K562 (cell line): ENCODE data around the gene STUB1. TPM values are rescaled to one million over a fixed set of nuclear protein-coding genes. Genes with fewer than 3 reads are reported as not detected.

Experiments
- ARID1B ChIP-seq: fragments of 450-650 bp; IDR thresholded peaks from 2 replicates; pipeline ENCODE4 v1.6.1; 2016; ENCODE audit warnings: antibody characterized with exemption, mild to moderate bottlenecking, inconsistent platforms
- HDGF ChIP-seq: fragments of 450-650 bp; IDR thresholded peaks from 2 replicates; pipeline ENCODE4 v1.6.1; 2016
- MYC ChIP-seq, 2 experiments: fragments of 250-450 bp in 1 of 2; sonication (Bioruptor Pico) in 1 of 2; IDR thresholded peaks; 2 replicates each; pipeline versions ENCODE4 v1.5.1 to v1.6.1; 2012 to 2021; ENCODE audit warnings: low read depth in 2 of 2, borderline replicate concordance in 1 of 2, improper control_type of control experiment in 1 of 2, low read length in 1 of 2, mild to moderate bottlenecking in 1 of 2, moderate library complexity in 1 of 2
- NBN ChIP-seq: fragments of 450-650 bp; IDR thresholded peaks from 2 replicates; pipeline ENCODE4 v1.6.1; 2016; ENCODE audit warnings: low read depth, mild to moderate bottlenecking
- POLR2AphosphoS2 ChIP-seq: IDR thresholded peaks from 2 replicates; pipeline ENCODE4 v1.6.1; 2012; ENCODE audit warnings: low read length, improper control_type of control experiment
- POLR2B ChIP-seq: fragments of 450-650 bp; IDR thresholded peaks from 2 replicates; pipeline ENCODE4 v1.6.1; 2018; ENCODE audit warnings: low read depth; ENCODE audit not compliant: partially characterized antibody
- SMARCC2 ChIP-seq: fragments of 450-650 bp; IDR thresholded peaks from 2 replicates; pipeline ENCODE4 v1.6.1; 2017; ENCODE audit warnings: antibody characterized with exemption, moderate library complexity, mild to moderate bottlenecking, low read depth
- TEAD1 ChIP-seq, 2 experiments: fragments of 450-650 bp in 1 of 2; sonication (generic) in 1 of 2; formaldehyde crosslinking; IDR thresholded peaks; 2 replicates each; pipeline versions ENCODE4 v1.4.0 to v1.8.0; 2020 to 2022; ENCODE audit warnings: mild to moderate bottlenecking in 2 of 2, missing genetic modification reagents in 1 of 2
- ZKSCAN1 ChIP-seq: fragments of 150-350 bp; IDR thresholded peaks from 2 replicates; pipeline ENCODE4 v1.6.1; 2016; ENCODE audit warnings: low read depth, low read length
- ZNF239 ChIP-seq: fragments of 250-450 bp; sonication (Bioruptor Pico); IDR thresholded peaks from 2 replicates; pipeline ENCODE4 v1.4.0; 2020; ENCODE audit warnings: mild to moderate bottlenecking
- polyA plus RNA-seq, 8 experiments: library from polyadenylated mRNA; depleted of rRNA in 4 of 8; stranded (reverse) in 5 of 8; unstranded in 3 of 8; fragments of >200 nt; fragmentation: Nextera tagmentation in 2 of 8; fragmentation: Illumina TruSeq in 1 of 8; extraction: Ambion mirVana in 2 of 8; extraction: Trizol in 1 of 8; gene quantifications; 2 replicates each; pipeline versions ENCODE4 v1.2.1 to v1.2.3, GENCODE V29; 2011 to 2014; ENCODE audit warnings: inconsistent platforms in 1 of 8, missing spikeins in 1 of 8
- total RNA-seq, 7 experiments: library from RNA; depleted of rRNA in 6 of 7; stranded (reverse); fragments of >200 nt in 6 of 7; fragmentation: Illumina TruSeq in 2 of 7; extraction: Trizol in 2 of 7; gene quantifications; 2 replicates each; pipeline versions ENCODE4 v1.2.1 to v1.2.3, GENCODE V29; 2011 to 2021; ENCODE audit warnings: low replicate concordance in 1 of 7
- TF ChIP-seq, protein P1 (sequence below), 2 experiments: fragments of 450-650 bp; formaldehyde crosslinking in 1 of 2; IDR thresholded peaks; 2 replicates each; pipeline versions ENCODE4 v1.4.0 to v1.6.1; 2014 to 2020; ENCODE audit warnings: mild to moderate bottlenecking in 2 of 2, borderline replicate concordance in 1 of 2, low read depth in 1 of 2
- TF ChIP-seq, protein P2 (sequence below): sonication (generic); formaldehyde crosslinking; IDR thresholded peaks from 2 replicates; pipeline ENCODE4 v1.8.0; 2022; ENCODE audit warnings: mild to moderate bottlenecking, missing genetic modification reagents
- TF ChIP-seq, protein P3 (sequence below), 2 experiments: fragments of 450-650 bp; IDR thresholded peaks; 2 replicates each; pipeline ENCODE4 v1.6.1; 2016

The STUB1 gene
- total and polyA plus RNA-seq, 9 of the 15 experiments (the other 6 are each of a cell fraction or from before 2014, with no cell fraction given): 10.6 to 251 (median 152) TPM

DNA sequence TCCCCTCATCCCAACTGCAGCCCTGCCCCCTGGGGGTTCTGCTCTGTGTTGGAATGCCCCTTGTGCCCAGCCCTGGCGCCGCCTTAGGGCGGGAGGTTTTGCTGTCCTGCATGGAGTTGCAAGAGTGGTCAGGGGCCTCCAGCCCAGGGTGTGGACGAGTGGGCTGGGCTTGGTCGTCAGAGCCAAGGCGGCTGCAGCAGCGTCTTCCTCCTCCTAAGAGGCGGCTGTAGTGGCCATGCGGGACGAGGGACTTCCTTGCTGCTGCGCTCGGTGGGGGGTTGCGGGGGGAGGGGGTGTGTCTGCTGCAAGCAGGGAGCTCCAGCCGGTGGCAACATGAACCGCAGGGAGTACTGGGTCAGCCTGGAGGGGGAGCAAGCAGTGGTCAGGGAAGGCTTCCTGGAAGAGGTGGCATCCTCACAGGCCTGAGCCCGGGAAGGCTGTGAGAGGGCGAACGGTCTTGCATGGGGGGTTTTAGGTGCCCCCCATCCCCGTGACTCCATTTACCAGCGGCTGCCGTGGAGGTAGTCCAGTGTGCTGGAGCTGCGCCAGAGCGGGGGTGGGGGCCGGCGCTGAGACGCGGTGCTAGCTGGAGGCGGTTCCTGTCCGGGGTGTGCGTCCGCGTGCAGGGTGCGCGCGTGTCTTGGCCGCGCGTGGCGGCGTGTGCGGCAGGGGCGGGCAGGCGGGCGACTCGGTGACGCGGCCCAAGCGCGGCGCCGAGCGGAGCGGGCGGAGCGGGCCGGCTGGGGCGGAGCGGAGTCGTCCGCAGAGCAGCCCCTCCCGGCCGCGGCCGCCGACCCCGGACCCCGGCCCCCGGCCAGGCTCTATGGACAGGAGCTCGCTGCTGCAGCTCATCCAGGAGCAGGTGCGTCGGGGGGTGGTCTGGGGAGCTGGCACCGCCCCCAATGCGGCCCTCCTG, 5.0 kb upstream of the STUB1 start, which contains the start of gene RHBDL1 (continued):
- TF ChIP-seq, protein P1, sequence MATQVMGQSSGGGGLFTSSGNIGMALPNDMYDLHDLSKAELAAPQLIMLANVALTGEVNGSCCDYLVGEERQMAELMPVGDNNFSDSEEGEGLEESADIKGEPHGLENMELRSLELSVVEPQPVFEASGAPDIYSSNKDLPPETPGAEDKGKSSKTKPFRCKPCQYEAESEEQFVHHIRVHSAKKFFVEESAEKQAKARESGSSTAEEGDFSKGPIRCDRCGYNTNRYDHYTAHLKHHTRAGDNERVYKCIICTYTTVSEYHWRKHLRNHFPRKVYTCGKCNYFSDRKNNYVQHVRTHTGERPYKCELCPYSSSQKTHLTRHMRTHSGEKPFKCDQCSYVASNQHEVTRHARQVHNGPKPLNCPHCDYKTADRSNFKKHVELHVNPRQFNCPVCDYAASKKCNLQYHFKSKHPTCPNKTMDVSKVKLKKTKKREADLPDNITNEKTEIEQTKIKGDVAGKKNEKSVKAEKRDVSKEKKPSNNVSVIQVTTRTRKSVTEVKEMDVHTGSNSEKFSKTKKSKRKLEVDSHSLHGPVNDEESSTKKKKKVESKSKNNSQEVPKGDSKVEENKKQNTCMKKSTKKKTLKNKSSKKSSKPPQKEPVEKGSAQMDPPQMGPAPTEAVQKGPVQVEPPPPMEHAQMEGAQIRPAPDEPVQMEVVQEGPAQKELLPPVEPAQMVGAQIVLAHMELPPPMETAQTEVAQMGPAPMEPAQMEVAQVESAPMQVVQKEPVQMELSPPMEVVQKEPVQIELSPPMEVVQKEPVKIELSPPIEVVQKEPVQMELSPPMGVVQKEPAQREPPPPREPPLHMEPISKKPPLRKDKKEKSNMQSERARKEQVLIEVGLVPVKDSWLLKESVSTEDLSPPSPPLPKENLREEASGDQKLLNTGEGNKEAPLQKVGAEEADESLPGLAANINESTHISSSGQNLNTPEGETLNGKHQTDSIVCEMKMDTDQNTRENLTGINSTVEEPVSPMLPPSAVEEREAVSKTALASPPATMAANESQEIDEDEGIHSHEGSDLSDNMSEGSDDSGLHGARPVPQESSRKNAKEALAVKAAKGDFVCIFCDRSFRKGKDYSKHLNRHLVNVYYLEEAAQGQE (IDR thresholded peaks at IDR 0.05; ENCODE audit: borderline replicate concordance): peak; percentile 45
- TF ChIP-seq, protein P1 (CRISPR knock-in tag; IDR thresholded peaks at IDR 0.05; ENCODE audit: low read depth): 0 out of 2 replicates have a peak, but pooled peaks have one; percentile 55
- TF ChIP-seq, protein P2, sequence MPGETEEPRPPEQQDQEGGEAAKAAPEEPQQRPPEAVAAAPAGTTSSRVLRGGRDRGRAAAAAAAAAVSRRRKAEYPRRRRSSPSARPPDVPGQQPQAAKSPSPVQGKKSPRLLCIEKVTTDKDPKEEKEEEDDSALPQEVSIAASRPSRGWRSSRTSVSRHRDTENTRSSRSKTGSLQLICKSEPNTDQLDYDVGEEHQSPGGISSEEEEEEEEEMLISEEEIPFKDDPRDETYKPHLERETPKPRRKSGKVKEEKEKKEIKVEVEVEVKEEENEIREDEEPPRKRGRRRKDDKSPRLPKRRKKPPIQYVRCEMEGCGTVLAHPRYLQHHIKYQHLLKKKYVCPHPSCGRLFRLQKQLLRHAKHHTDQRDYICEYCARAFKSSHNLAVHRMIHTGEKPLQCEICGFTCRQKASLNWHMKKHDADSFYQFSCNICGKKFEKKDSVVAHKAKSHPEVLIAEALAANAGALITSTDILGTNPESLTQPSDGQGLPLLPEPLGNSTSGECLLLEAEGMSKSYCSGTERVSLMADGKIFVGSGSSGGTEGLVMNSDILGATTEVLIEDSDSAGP (CRISPR knock-in tag): peak; percentile 48; the same call in 1 of the 2 replicates
- peak; percentile 89 for TF ChIP-seq POLR2AphosphoS2
- TF ChIP-seq ZKSCAN1: no peak
- TF ChIP-seq ZNF239 (CRISPR knock-in tag): no peak
- 0 out of 2 replicates have a peak, but pooled peaks have one; percentile 6 for TF ChIP-seq MYC (IDR thresholded peaks at IDR 0.05; ENCODE audit: low read depth, low read length)
- peak; percentile 79; the same call in 1 of the 2 replicates for TF ChIP-seq MYC (CRISPR knock-in tag; IDR thresholded peaks at IDR 0.05; ENCODE audit: borderline replicate concordance, low read depth)
- no peak for TF ChIP-seq SMARCC2
- 0 out of 4 replicates have a peak, but pooled peaks of 1 of the 2 experiments have one; percentile 24 for TF ChIP-seq TEAD1 (CRISPR knock-in tag; IDR thresholded peaks at IDR 0.05)
- TF ChIP-seq POLR2B: peak; percentile 68
- TF ChIP-seq, protein P3, sequence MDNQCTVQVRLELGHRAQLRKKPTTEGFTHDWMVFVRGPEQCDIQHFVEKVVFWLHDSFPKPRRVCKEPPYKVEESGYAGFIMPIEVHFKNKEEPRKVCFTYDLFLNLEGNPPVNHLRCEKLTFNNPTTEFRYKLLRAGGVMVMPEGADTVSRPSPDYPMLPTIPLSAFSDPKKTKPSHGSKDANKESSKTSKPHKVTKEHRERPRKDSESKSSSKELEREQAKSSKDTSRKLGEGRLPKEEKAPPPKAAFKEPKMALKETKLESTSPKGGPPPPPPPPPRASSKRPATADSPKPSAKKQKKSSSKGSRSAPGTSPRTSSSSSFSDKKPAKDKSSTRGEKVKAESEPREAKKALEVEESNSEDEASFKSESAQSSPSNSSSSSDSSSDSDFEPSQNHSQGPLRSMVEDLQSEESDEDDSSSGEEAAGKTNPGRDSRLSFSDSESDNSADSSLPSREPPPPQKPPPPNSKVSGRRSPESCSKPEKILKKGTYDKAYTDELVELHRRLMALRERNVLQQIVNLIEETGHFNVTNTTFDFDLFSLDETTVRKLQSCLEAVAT (IDR thresholded peaks at IDR 0.05): peak in 1 of 2 experiments; percentile 32; a peak in 1 of 4 replicates
- peak; percentile 58; the same call in 1 of the 2 replicates for TF ChIP-seq NBN
- TF ChIP-seq HDGF: peak; percentile 88
- peak; percentile 44 for TF ChIP-seq ARID1B
